CD4-positive, alpha-beta memory T cell (primary cell): ENCODE results near the gene ST7. TPM values are rescaled to one million over a fixed set of nuclear protein-coding genes. Genes with fewer than 3 reads are reported as not detected.

ENCODE experiments used
- CTCF ChIA-PET: fragments of 350-600 bp; sonication (Branson Sonifier 250); formaldehyde crosslinking; loops from one replicate; lab custom pipeline; 2021; ENCODE audit warnings: inconsistent platforms; ENCODE audit not compliant: partially characterized antibody; lab: Charles Lee
- POLR2A ChIA-PET: fragments of 350-600 bp; sonication (Branson Sonifier 250); formaldehyde crosslinking; loops from one replicate; lab custom pipeline; 2021; ENCODE audit not compliant: partially characterized antibody; lab: Charles Lee
- DNase-seq, 5 donors: peaks; one replicate each; pipeline versions ENCODE4 v3.0.0 to v3.0.0-alpha.2; 2020 to 2022; ENCODE audit warnings: mixed read lengths in 1 of 5
- H3K27ac ChIP-seq: one replicate; pipeline ENCODE4 v1.7.0; 2013; ENCODE audit warnings: low read depth, low read length
- H3K27me3 ChIP-seq: 2 replicates; pipeline ENCODE4 v1.7.0; 2013; ENCODE audit warnings: mild to moderate bottlenecking, low read length, moderate library complexity; ENCODE audit not compliant: insufficient read depth
- H3K36me3 ChIP-seq: 2 replicates; pipeline ENCODE4 v1.7.0; 2013; ENCODE audit warnings: mild to moderate bottlenecking, low read length, moderate library complexity; ENCODE audit not compliant: insufficient read depth
- H3K4me1 ChIP-seq: 2 replicates; pipeline ENCODE4 v1.7.0; 2013; ENCODE audit warnings: mild to moderate bottlenecking, low read length, moderate library complexity; ENCODE audit not compliant: insufficient read depth
- H3K4me3 ChIP-seq, 2 donors: one replicate each; pipeline ENCODE4 v1.7.0; 2013; ENCODE audit warnings: low read length in 2 of 2, mild to moderate bottlenecking in 1 of 2
- H3K9me3 ChIP-seq, 2 donors: one replicate each; pipeline ENCODE4 v1.7.0; 2013; ENCODE audit warnings: low read length in 2 of 2, control low read depth in 1 of 2; ENCODE audit not compliant: control insufficient read depth in 1 of 2
- H3K27ac Mint-ChIP-seq, 7 donors: one replicate each; pipeline ENCODE4 v1.8.0; 2020 to 2021; ENCODE audit warnings: mixed read lengths in 7 of 7, mild to moderate bottlenecking in 6 of 7, inconsistent platforms in 3 of 7, moderate library complexity in 3 of 7
- H3K27me3 Mint-ChIP-seq, 2 donors: one replicate each; pipeline ENCODE4 v1.8.0; 2020 to 2021; ENCODE audit warnings: mixed read lengths in 2 of 2
- H3K36me3 Mint-ChIP-seq, 2 donors: one replicate each; pipeline ENCODE4 v1.8.0; 2020 to 2021; ENCODE audit warnings: mixed read lengths in 2 of 2, inconsistent platforms in 1 of 2, mild to moderate bottlenecking in 1 of 2
- H3K4me1 Mint-ChIP-seq, 4 donors: one replicate each; pipeline ENCODE4 v1.8.0; 2020 to 2021; ENCODE audit warnings: mixed read lengths in 4 of 4, mild to moderate bottlenecking in 1 of 4
- H3K4me3 Mint-ChIP-seq, 8 donors: one replicate each; pipeline ENCODE4 v1.8.0; 2020 to 2021; ENCODE audit warnings: mixed read lengths in 8 of 8, mild to moderate bottlenecking in 7 of 8, moderate library complexity in 6 of 8, inconsistent platforms in 3 of 8
- H3K9me3 Mint-ChIP-seq, 8 donors: one replicate each; pipeline ENCODE4 v1.8.0; 2020 to 2021; ENCODE audit warnings: mixed read lengths in 8 of 8, mild to moderate bottlenecking in 5 of 8, inconsistent platforms in 3 of 8, moderate library complexity in 1 of 8
- intact Hi-C: fragments of 100-400 bp; cut with micrococcal nuclease; formaldehyde crosslinking; loops from one replicate; pipeline ENCODE4 v1.15.1; 2023
- polyA plus RNA-seq, 2 donors: library from polyadenylated mRNA; unstranded; fragments of 300-500 nt; fragmentation: Illumina TruSeq; gene quantifications; one replicate each; pipeline ENCODE4 v1.2.3, GENCODE V29; 2021
- total RNA-seq, 2 experiments: library from RNA; stranded (reverse); gene quantifications; one replicate each; pipeline ENCODE4 v1.2.3, GENCODE V29; 2021

ST7 gene
- total and polyA plus RNA-seq, 4 experiments from 2014 or later = 3.8 to 6.6 (median 4.0) TPM

DNA sequence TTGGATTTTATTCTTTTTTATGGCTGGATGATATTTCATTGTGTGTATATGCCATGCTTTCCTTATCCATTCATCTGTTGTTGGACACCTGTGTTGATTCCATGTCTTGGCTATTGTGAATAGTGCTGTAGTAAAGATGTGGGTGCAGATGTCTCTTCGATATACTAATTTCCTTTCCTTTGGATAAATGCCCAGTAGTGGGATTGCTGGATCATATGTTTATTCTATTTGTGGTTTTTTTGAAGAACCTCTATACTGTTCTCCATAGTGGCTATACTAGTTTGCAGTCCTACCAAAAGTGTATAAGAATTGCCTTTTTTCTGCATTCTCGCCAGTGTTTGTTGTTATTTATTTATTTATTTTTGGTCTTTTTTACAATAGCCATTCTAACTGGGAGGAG is 209.8 kb downstream of the ST7 start:
- Histone ChIP-seq H3K9me3 (no peaks in the 10 kb centered on the region), H3K27me3 (no peaks in the 10 kb centered on the region), H3K36me3 (no peaks in the 10 kb centered on the region), H3K27ac (no peak overlapping the region), H3K4me1 (no peaks in the 10 kb centered on the region), H3K4me3 (no peak overlapping the region)
- POLR2A ChIA-PET = no interaction called here
- no peaks in the 10 kb centered on the region for H3K9me3 Mint-ChIP-seq
- DNase-seq = no peak
- H3K27ac Mint-ChIP-seq = no peak overlapping the region
- H3K27me3 Mint-ChIP-seq = no peaks in the 10 kb centered on the region
- intact Hi-C loops = no loop called here
- CTCF ChIA-PET = no interaction called here
- no peak overlapping the region for H3K4me3 Mint-ChIP-seq
- peaks cover 0 to 2% (median 0%) of the 10 kb centered on the region in 4 donors for H3K4me1 Mint-ChIP-seq
- H3K36me3 Mint-ChIP-seq = peaks cover 0 to 3% of the 10 kb centered on the region in 2 donors

DNA sequence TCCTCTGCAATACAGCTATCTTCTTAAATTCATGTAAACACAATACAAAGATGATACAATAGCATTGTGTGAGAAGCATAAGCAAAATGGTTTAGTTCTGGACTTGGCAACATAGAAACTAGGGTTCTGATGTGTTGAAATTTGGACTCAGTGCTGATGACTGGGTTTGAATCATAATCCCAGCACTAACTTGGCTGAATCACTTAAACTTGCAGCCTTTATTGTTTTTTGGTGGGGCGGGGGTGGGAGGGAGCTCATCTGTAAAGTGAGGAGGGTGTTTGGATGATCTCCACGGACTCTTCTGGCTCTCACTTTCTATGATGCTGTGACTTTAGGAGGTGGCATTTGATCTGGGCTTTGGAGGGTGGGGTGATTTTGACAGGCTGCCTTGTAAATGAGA is 211.3 kb downstream of the ST7 start:
- POLR2A ChIA-PET = no interaction called here

DNA sequence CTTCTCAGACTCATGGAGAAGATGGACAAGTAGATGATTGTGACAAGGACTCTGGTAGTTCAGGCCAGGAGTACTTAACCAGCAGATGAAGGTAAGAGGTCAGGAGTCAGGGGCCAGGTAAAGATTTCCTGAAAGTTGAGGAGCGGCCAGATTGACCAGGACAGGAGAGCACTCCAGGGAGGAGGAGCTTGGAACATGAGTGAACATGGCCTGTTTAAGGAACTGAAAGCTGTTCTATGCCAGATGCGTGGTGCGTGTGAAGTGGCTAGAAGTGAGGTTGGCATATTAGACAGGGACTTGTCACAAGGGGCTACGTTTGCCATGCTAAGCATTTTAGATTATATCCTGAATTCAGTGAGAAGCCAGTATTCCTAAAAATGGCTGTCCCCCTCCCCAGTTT is 212.4 kb downstream of the ST7 start:
- peaks cover 0 to 3% of the 10 kb centered on the region in 2 donors for H3K36me3 Mint-ChIP-seq
- Histone ChIP-seq H3K27ac (no peak overlapping the region), H3K4me3 (no peak overlapping the region), H3K4me1 (no peaks in the 10 kb centered on the region), H3K27me3 (no peaks in the 10 kb centered on the region), H3K36me3 (no peaks in the 10 kb centered on the region), H3K9me3 (no peaks in the 10 kb centered on the region)
- no peak overlapping the region for H3K4me3 Mint-ChIP-seq
- DNase-seq = no peak
- no peaks in the 10 kb centered on the region for H3K9me3 Mint-ChIP-seq
- H3K27me3 Mint-ChIP-seq = no peaks in the 10 kb centered on the region
- CTCF ChIA-PET = no interaction called here
- H3K27ac Mint-ChIP-seq = no peak overlapping the region
- POLR2A ChIA-PET = no interaction called here
- intact Hi-C loops = no loop called here
- peaks cover 0 to 2% (median 0%) of the 10 kb centered on the region in 4 donors for H3K4me1 Mint-ChIP-seq

More for the DNA sequence above, 211.3 kb downstream of the ST7 start:
- no peak overlapping the region for H3K27ac ChIP-seq
- no peak overlapping the region for H3K27ac Mint-ChIP-seq
- H3K4me1 Mint-ChIP-seq = peaks cover 0 to 2% (median 0%) of the 10 kb centered on the region in 4 donors
- H3K9me3 Mint-ChIP-seq = no peaks in the 10 kb centered on the region
- no peaks in the 10 kb centered on the region for H3K36me3 ChIP-seq
- no peaks in the 10 kb centered on the region for H3K4me1 ChIP-seq
- no peak for DNase-seq
- intact Hi-C loops = no loop called here
- H3K27me3 Mint-ChIP-seq = no peaks in the 10 kb centered on the region
- peaks cover 0 to 3% of the 10 kb centered on the region in 2 donors for H3K36me3 Mint-ChIP-seq
- no peak overlapping the region for H3K4me3 Mint-ChIP-seq
- H3K9me3 ChIP-seq = no peaks in the 10 kb centered on the region
- CTCF ChIA-PET = no interaction called here
- no peaks in the 10 kb centered on the region for H3K27me3 ChIP-seq
- no peak overlapping the region for H3K4me3 ChIP-seq

DNA sequence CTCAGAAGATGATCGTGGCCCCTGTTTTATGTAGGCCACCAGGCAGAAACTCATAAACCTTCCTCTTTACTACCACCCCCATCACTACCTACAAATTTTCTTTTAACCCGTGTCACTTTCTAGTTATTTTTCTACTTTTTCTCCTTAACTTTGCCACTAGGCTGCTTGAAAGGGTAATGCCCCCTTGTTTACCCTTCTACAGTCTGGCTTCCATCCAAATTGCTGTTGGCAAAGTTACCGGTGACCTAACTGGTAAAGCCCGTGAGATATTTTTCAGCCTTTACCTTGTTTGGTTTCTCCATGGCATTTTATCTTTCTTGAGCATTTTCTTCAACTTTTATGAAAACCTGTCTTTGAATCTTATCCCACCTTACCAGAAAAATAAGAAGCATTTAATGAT is 216.6 kb downstream of the ST7 start:
- ChIA-PET CTCF (no interaction called here), POLR2A (no interaction called here)
- Mint-ChIP-seq H3K4me1 (peaks cover 0 to 2% (median 0%) of the 10 kb centered on the region in 4 donors), H3K27me3 (no peaks in the 10 kb centered on the region), H3K9me3 (peaks cover 0 to 3% (median 0%) of the 10 kb centered on the region in 8 donors), H3K27ac (peak overlapping the region in 1 of 7 donors; percentile 5), H3K4me3 (no peak overlapping the region), H3K36me3 (peaks cover 0 to 31% of the 10 kb centered on the region in 2 donors)
- intact Hi-C loops = no loop called here
- no peak overlapping the region for H3K27ac ChIP-seq
- no peak overlapping the region for H3K4me3 ChIP-seq
- H3K27me3 ChIP-seq = no peaks in the 10 kb centered on the region
- H3K4me1 ChIP-seq = no peaks in the 10 kb centered on the region
- no peak for DNase-seq
- H3K9me3 ChIP-seq = no peaks in the 10 kb centered on the region
- H3K36me3 ChIP-seq = no peaks in the 10 kb centered on the region

DNA sequence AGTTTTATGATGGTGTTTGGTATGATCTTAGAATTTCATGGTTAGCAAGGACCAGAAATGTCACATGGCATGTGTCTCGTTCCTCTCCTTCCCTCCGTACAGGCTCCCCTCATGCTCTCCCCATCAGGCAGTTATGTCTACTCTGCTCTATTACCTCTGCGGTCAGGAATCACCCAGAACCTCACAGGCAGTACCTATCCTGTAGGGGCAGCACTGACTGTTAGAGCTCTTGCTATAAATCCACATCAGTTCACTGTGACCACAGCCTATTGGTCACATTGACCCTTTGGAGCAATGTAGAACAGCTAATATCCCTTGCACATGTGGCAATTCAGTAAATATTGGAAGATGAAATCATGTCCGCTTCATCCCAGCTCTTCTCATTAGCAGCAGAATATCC is 217.8 kb downstream of the ST7 start:
- Histone ChIP-seq H3K4me3 (no peak overlapping the region), H3K9me3 (no peaks in the 10 kb centered on the region), H3K27me3 (no peaks in the 10 kb centered on the region), H3K27ac (no peak overlapping the region), H3K36me3 (no peaks in the 10 kb centered on the region), H3K4me1 (no peaks in the 10 kb centered on the region)
- H3K27me3 Mint-ChIP-seq = no peaks in the 10 kb centered on the region
- H3K27ac Mint-ChIP-seq = no peak overlapping the region
- peaks cover 0 to 3% (median 0%) of the 10 kb centered on the region in 8 donors for H3K9me3 Mint-ChIP-seq
- no peak for DNase-seq
- ChIA-PET CTCF (interaction anchor here (0.8 kb wide), 1 partner anchor 48 kb away, joined by 3 read pairs; no protein-coding TSS in a partner anchor), POLR2A (no interaction called here)
- intact Hi-C loops = no loop called here
- peaks cover 0 to 35% of the 10 kb centered on the region in 2 donors for H3K36me3 Mint-ChIP-seq
- H3K4me1 Mint-ChIP-seq = peaks cover 0 to 2% (median 0%) of the 10 kb centered on the region in 4 donors
- H3K4me3 Mint-ChIP-seq = no peak overlapping the region

DNA sequence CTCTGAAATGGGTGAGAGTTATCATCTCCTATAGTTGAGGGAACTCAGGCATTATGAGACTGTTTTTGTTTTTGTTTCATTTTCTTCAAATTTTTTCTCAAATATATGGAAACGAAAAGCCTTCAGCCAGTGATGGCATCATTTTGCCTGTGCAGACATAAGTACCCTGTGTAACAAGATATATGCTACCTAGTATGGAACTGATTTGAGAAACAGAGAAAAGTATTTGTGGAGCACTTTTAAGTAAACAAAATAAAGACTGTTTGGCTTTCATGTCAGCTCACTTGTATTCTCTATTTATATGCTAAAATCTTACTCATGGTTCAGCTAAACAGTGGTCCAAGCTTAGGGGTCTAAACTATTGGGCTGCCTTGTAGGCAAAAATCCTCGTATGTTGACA is 219.0 kb downstream of the ST7 start:
- Histone ChIP-seq H3K9me3 (no peaks in the 10 kb centered on the region), H3K4me1 (no peaks in the 10 kb centered on the region), H3K4me3 (no peak overlapping the region), H3K27me3 (no peaks in the 10 kb centered on the region), H3K27ac (no peak overlapping the region), H3K36me3 (no peaks in the 10 kb centered on the region)
- Mint-ChIP-seq H3K27ac (no peak overlapping the region), H3K9me3 (peaks cover 0 to 3% (median 0%) of the 10 kb centered on the region in 8 donors), H3K4me3 (no peak overlapping the region), H3K27me3 (no peaks in the 10 kb centered on the region), H3K36me3 (peaks cover 0 to 40% of the 10 kb centered on the region in 2 donors), H3K4me1 (peaks cover 0 to 2% (median 0%) of the 10 kb centered on the region in 4 donors)
- no peak for DNase-seq
- intact Hi-C loops = no loop called here
- POLR2A ChIA-PET = no interaction called here
- CTCF ChIA-PET = no interaction called here

DNA sequence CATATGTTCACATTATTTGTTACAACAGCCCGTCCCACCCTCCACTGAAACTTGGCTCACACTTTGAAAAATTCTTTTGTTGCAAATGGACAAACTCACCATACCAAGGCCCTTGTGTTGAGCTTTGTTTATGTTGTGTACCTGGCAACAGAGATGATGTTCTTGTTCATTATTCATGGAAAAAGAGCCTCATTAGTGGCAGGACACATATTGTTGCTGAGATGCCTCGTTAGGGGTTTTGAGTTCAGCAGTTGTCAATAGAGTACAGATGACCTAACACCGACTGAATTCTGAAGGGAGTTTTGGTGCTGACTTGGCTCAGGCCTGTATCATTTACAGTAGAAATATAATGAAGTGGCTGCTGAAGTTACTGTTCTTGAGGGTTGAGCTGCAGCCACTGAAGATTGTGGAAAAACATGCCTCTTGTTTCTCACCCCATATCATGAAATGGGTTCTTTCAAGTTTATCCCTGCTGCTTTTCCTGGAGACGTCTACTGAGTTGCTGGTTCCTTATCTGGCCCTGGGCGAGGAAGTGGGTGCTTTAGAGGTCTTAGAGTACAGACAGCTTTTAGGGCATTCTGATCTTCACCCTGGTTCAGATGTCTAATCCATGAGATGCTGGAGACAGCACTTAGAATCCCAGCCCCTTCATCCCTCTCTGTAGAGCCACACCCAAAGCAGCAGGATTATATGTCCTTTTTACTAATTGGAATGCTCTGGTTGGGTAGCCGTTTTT is 219.9 kb downstream of the ST7 start:
- Mint-ChIP-seq H3K27me3 (no peaks in the 10 kb centered on the region), H3K4me3 (no peak overlapping the region), H3K9me3 (peaks cover 0 to 3% (median 0%) of the 10 kb centered on the region in 8 donors), H3K36me3 (peaks cover 0 to 40% of the 10 kb centered on the region in 2 donors), H3K27ac (no peak overlapping the region), H3K4me1 (no peaks in the 10 kb centered on the region)
- H3K27me3 ChIP-seq = no peaks in the 10 kb centered on the region
- H3K9me3 ChIP-seq = no peaks in the 10 kb centered on the region
- no peak overlapping the region for H3K27ac ChIP-seq
- CTCF ChIA-PET = no interaction called here
- POLR2A ChIA-PET = no interaction called here
- no peak for DNase-seq
- intact Hi-C loops = no loop called here
- H3K4me1 ChIP-seq = no peaks in the 10 kb centered on the region
- H3K36me3 ChIP-seq = no peaks in the 10 kb centered on the region
- H3K4me3 ChIP-seq = no peak overlapping the region
